ENCODE data around the gene ZSWIM5.

GRCh38 chr1:44994309-44994898 is 212.0 kb downstream of the ZSWIM5 start:
- TF ChIP-seq POLR2AphosphoS5 (IDR thresholded peaks at IDR 0.05; ENCODE audit: borderline replicate concordance, low read depth, low read length) = no peak
- TF ChIP-seq FOXP2 (optimal IDR thresholded peaks at IDR 0.05; ENCODE audit: control extremely low read depth, extremely low read length, insufficient read depth) = no peak
